Measurements from ENCODE around the gene KRAS.

The KRAS gene

DNA sequence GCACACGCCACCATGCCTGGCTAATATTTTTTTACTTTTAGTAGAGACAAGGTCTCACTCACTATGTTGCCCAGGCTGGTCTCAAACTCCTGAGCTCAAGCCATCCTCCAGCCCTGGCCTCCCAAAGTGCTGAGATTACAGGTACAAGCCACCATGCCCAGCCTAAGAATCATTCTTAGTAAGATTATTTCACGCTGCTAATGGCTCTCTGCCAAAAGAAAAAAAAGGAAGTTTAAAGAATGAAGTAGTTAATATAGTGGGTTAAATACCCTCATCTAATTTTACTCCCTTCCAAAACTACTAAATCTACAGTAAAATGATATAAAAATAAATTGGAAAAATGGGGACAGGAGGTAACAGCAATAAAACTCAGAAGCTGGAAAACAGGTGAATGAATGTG lies 53.1 kb downstream of the KRAS start:
- no peak for DNase-seq (ENCODE audit: low spot score)
- TF ChIP-seq, protein P1, sequence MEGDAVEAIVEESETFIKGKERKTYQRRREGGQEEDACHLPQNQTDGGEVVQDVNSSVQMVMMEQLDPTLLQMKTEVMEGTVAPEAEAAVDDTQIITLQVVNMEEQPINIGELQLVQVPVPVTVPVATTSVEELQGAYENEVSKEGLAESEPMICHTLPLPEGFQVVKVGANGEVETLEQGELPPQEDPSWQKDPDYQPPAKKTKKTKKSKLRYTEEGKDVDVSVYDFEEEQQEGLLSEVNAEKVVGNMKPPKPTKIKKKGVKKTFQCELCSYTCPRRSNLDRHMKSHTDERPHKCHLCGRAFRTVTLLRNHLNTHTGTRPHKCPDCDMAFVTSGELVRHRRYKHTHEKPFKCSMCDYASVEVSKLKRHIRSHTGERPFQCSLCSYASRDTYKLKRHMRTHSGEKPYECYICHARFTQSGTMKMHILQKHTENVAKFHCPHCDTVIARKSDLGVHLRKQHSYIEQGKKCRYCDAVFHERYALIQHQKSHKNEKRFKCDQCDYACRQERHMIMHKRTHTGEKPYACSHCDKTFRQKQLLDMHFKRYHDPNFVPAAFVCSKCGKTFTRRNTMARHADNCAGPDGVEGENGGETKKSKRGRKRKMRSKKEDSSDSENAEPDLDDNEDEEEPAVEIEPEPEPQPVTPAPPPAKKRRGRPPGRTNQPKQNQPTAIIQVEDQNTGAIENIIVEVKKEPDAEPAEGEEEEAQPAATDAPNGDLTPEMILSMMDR (IDR thresholded peaks at IDR 0.05): no peak
- Histone ChIP-seq H3K4me3 (no peak overlapping the region), H3K27ac (no peak overlapping the region)

DNA sequence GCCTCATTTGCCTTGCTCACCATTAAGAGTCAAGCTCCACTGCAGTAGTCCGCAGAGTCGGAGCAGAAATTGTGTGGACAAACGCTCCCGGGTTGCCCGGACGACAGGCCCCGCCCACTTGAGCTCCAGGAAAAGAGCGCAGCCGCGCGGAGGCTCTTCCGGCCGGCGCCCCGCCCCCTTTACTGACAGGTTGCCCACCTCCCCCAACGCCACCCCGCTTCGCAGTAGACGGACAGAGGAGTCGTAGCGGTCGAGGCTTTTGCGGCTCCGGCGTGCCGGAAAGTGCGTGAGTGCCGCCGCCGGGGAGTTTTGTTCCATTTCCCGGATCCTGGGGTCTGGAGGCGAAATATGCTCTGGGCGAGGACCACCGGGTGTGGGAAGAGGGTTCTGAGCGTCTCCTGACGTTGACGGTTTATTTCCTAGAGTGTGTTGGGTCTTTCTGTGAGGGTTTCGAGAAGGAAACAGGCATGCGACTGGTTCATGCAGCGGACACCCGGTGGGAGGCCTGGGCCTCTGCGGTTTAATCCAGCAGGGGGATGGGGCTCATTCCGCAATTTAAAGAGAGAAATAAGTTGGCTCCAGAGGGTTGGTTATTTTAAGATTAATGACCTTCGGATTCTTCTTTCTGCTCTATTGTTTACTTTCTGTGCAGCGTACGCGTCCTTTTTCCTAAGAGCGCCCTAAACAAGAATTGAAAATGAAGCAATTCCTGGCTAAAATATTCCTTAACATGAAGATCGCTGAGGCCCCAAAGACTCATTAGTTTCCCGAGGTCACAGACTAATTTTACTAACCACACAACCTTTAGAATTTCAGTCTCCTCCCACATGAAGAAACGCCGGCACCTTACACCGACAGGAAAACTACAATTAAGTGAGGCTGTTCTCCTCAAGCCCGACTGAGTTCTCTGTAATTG lies 55.4 kb downstream of the KRAS start, which contains the start of the genes DNAI7 and ETFRF1:
TSS of gene DNAI7 (minus strand) at position 105 of the 916 bp plus-strand sequence. CDS start at position 23, 82 bp downstream.
TSS of gene ETFRF1 (plus strand) at position 182 of the 916 bp plus-strand sequence. CDS start 8,720 bp downstream, outside the sequence.
- H3K27ac ChIP-seq: peak within 1 kb of the TSS; percentile 97 to 98
- H3K4me3 ChIP-seq: peak within 1 kb of the TSS; percentile 83
- DNase-seq (ENCODE audit: low spot score): peak; percentile 99
- TF ChIP-seq, protein P1 (IDR thresholded peaks at IDR 0.05): no peak

DNA sequence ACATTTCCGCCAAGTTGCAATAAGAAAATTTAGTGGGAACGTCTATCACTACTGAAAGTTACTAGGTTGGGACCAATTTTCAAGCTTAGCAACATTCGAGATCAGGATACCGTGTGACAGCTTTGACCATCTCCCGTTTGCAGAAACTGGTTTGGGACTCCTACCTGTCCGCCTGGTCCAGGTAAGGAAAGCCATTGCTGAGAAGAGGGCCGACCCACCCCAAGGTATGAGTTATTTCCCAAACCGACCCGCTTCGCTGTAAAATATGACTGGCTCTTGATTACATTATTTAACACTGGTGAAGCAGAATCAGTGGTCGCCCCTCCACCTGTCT lies 56.0 kb downstream of the KRAS start:
- peak overlapping the region; percentile 83 for H3K4me3 ChIP-seq
- H3K27ac ChIP-seq: peak overlapping the region; percentile 97 to 98
- DNase-seq (ENCODE audit: low spot score): no peak
- TF ChIP-seq, protein P1 (IDR thresholded peaks at IDR 0.05): no peak

DNA sequence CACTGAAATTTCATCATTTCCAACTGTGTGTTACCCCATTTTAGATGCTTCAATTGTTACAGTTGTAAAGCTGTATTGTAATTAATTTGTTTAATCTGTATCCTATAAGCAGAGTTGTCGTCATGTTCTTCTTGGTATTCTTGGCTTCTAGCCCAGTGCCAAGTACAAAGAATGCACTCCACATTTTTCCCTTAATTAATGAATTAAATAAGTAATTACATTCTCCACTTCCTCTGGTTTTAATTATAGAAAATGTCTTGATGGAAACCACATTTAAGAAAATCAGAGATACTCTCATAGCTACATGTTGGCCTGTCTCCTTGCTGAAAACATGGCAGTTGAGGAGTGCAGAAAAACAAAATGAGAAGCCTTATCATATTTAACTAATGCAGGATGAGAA lies 56.5 kb downstream of the KRAS start:
- Histone ChIP-seq H3K4me3 (peak overlapping the region; percentile 83), H3K27ac (no peak overlapping the region)
- TF ChIP-seq, protein P1 (IDR thresholded peaks at IDR 0.05): no peak
- DNase-seq (ENCODE audit: low spot score): no peak

DNA sequence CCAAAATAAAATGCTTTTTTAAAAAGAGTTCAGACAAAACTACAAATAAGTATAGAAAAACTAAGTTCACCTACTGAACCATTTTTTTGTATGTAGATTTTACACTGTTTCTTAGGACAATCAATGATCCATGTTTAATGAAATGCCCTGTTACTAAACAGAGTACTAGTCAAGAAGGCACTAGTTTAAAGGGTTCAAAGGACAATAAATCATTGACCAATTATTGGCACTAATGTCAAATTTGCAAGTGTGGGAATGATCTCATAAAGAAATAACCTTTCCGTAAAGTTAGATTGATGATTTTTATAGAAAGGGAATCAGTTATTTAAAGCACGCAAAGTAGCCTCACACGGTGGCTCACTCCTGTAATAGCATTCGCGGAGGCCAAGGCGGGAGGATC lies 59.9 kb downstream of the KRAS start:
- DNase-seq (ENCODE audit: low spot score): no peak
- TF ChIP-seq, protein P1 (IDR thresholded peaks at IDR 0.05): no peak
- Histone ChIP-seq H3K27ac (no peak overlapping the region), H3K4me3 (no peak overlapping the region)

DNA sequence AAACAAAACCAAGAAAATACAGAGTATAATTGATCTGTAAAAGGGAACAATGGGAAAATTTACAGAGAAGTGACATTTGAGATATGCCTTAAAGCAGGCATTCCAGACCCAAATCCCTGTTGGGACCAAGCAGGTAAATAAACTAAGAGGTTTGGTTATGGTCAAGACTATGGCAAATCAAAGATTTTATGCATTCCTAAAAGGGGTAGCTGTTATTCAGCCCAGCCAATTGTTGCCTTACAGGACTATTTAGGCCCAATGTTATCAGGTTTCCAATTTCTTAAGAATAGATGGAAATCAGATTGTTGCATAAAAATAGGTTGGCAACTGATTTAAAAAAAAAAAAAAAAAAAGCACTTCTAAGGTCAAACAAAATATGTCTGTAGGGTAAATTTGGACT lies 61.1 kb downstream of the KRAS start:
- TF ChIP-seq, protein P1 (IDR thresholded peaks at IDR 0.05): no peak
- H3K4me3 ChIP-seq: no peak overlapping the region
- H3K27ac ChIP-seq: no peak overlapping the region
- no peak for DNase-seq (ENCODE audit: low spot score)

DNA sequence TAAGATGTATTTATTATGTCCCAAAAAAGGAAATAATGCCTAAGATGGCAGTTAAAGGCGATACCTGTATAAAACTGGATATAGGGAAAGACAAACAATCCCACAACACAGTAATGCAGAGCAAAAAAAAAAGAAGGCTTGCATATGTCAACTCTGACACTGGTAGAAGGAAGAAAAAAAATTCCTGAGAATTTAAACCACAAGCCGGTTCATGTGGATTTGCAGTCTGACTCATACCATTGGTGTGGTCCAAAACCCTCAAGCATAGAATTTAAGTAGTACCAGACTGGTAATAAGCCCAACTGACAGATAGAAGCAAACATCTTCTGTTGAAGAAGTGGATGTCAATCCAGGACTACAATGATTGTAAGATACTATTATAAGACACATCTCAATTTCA lies 62.9 kb downstream of the KRAS start:
- DNase-seq (ENCODE audit: low spot score): no peak
- H3K27ac ChIP-seq: no peak overlapping the region
- no peak overlapping the region for H3K4me3 ChIP-seq
- TF ChIP-seq, protein P1 (IDR thresholded peaks at IDR 0.05): no peak
